ENCODE results near the gene OSBP2. TPM values are rescaled to one million over a fixed set of nuclear protein-coding genes. Genes with fewer than 3 reads are reported as not detected.

Gene OSBP2
- total RNA-seq, 2 experiments from 2014 or later: 0.58 to 0.72 TPM

DNA sequence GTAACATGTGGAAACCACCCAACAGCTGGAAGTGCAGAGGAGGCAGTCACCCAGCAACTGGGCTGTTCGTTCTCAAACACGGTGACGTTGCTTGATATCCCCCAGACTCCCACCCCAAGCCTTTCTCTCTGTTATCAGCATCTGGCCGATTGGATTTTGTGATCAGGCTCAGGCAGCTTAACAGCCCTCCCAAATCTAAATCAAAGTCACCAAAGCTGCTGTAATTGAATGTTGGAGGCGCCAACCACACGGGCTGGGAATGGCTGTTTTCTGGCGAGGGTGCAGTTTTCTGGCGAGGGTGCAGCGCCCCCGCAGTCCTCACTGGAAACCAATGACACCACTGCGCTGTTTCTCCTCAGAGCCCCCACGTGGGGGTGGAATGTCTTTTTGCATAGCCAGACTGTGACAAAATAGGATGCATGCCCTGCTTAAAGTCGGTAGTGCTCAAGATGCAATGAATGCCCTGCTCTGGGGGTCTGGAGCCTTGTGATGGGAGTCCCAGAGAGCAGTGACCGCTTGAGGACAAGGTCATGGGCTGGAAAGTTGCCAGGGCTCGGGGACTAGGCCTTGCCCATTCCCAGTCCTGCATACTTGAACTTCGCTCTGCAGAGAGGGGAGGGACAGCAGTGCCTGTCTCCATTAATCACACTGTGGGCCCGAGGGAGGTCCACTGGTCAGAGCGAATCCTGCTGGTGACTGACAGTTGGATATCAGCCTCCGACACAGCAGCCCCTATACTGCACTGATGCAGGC, 168.6 kb downstream of the OSBP2 start:
- TF ChIP-seq, protein P1, sequence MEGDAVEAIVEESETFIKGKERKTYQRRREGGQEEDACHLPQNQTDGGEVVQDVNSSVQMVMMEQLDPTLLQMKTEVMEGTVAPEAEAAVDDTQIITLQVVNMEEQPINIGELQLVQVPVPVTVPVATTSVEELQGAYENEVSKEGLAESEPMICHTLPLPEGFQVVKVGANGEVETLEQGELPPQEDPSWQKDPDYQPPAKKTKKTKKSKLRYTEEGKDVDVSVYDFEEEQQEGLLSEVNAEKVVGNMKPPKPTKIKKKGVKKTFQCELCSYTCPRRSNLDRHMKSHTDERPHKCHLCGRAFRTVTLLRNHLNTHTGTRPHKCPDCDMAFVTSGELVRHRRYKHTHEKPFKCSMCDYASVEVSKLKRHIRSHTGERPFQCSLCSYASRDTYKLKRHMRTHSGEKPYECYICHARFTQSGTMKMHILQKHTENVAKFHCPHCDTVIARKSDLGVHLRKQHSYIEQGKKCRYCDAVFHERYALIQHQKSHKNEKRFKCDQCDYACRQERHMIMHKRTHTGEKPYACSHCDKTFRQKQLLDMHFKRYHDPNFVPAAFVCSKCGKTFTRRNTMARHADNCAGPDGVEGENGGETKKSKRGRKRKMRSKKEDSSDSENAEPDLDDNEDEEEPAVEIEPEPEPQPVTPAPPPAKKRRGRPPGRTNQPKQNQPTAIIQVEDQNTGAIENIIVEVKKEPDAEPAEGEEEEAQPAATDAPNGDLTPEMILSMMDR (IDR thresholded peaks at IDR 0.05): no peak
- intact Hi-C loops (cut with micrococcal nuclease): no loop called here
- Mint-ChIP-seq H3K4me3 (no peak overlapping the region), H3K4me1 (ENCODE audit: low read depth) (peaks cover 1% of the 10 kb centered on the region), H3K27ac (no peak overlapping the region), H3K36me3 (ENCODE audit: low read depth) (no peaks in the 10 kb centered on the region), H3K9me3 (no peaks in the 10 kb centered on the region), H3K27me3 (no peaks in the 10 kb centered on the region)
- ChIA-PET POLR2A (no interaction called here), CTCF (interaction anchor here (1.1 kb wide), 1 partner anchor 27 kb away, joined by 3 read pairs; no protein-coding TSS in a partner anchor)
- DNase-seq (no peak), ATAC-seq (no peak)

DNA sequence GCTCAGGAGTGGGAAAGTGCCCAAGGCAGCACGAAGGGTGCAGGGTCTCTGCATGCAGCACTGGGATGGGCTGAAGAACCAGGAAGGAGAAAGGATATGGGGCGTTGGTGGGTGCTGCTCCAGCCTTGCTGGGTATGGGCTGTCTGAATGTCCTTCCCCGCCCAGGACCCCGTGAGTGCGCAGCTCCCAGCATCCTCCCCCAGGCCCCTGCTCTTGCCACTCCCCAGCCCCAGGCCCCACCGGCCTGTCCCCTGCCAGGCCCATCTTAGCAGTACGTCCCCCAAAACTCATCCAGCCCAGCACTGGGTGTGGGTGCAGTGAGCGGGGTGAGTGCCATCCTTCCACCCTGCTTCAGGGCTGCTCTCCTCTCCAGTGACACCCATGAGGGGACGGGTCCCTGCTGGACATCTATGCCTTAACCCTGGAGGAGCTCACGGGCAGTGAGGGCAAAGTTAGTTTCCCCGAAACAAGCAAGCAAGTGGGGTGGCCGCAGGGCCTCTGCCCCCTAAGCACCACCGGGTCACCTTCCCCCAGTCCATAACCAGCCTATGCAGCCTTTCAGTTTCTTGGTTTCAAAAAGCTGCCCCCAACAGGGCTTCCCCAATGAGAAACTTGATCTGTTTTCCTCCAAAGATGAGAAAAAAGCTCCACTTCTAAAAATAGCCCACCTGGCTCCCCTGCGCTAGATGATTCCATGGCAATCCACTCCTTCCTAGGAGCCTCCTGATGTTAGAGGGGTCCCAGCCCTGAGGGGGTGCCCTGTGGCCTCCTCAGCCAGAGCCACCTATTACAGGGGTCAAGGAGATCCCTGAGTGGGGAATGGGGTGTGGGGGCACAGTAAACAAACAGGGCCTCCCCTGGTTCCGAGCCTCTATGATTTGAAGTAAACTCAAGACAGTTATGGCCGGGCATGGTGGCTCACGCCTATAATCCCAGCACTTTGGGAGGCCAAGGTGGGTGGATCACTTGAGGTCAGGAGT, 170.1 kb downstream of the OSBP2 start:
- TF ChIP-seq, protein P1 (IDR thresholded peaks at IDR 0.05): no peak
- Mint-ChIP-seq H3K27me3 (no peaks in the 10 kb centered on the region), H3K4me3 (no peak overlapping the region), H3K36me3 (ENCODE audit: low read depth) (no peaks in the 10 kb centered on the region), H3K4me1 (ENCODE audit: low read depth) (peaks cover 4% of the 10 kb centered on the region), H3K27ac (no peak overlapping the region), H3K9me3 (no peaks in the 10 kb centered on the region)
- intact Hi-C loops (cut with micrococcal nuclease): no loop called here
- ATAC-seq: no peak
- no peak for DNase-seq
- ChIA-PET CTCF (interaction anchor here (1.1 kb wide), 1 partner anchor 26 kb away, joined by 3 read pairs; no protein-coding TSS in a partner anchor), POLR2A (no interaction called here)

DNA sequence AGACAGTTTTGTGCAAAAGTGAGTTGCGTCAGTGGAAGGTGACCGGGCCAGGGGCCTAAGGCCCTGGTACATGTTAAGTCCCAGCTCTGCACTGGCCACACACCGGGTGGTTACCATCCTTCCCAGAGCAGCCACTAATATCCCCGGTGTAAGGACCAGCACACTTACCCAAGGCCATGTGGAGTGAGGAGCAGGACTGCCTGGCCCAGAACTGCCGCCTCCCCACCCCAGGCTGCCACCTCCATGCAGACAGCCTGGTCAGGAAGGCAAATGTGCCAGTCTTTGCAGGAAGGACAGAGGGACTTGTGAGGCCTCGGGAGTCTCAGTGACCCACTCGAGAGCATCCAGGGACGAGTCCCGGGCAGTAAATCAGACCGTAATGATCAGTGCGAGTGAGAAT, 171.0 kb downstream of the OSBP2 start:
- Mint-ChIP-seq H3K27ac (no peak overlapping the region), H3K4me1 (ENCODE audit: low read depth) (peaks cover 4% of the 10 kb centered on the region), H3K4me3 (no peak overlapping the region), H3K27me3 (no peaks in the 10 kb centered on the region), H3K36me3 (ENCODE audit: low read depth) (no peaks in the 10 kb centered on the region), H3K9me3 (no peaks in the 10 kb centered on the region)
- intact Hi-C loops (cut with micrococcal nuclease): no loop called here
- no peak for DNase-seq
- ChIA-PET POLR2A (no interaction called here), CTCF (interaction anchor here (1.0 kb wide), 1 partner anchor 23 kb away, joined by 3 read pairs; no protein-coding TSS in a partner anchor)
- TF ChIP-seq, protein P1 (IDR thresholded peaks at IDR 0.05): no peak
- ATAC-seq: no peak

DNA sequence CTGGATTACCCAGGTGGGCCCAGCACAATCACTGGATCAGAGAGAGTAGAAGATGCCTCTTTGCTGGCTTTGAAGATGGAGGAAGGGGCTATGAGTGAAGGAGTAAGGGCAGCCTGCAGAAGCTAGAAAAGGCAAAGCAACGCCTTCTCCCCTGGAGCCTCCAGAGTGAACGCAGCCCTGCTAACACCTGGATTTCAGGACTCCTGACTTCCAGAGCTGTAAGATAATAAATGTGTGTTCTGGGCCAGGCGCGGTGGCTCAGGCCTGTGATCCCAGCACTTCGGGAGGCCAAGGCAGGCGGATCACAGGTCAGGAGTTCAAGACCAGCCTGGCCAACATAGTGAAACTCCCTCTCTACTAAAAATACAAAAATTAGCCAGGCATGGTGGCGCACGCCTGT, 171.5 kb downstream of the OSBP2 start:
- Mint-ChIP-seq H3K4me1 (ENCODE audit: low read depth) (peaks cover 4% of the 10 kb centered on the region), H3K27ac (no peak overlapping the region), H3K9me3 (no peaks in the 10 kb centered on the region), H3K27me3 (no peaks in the 10 kb centered on the region), H3K4me3 (no peak overlapping the region), H3K36me3 (ENCODE audit: low read depth) (no peaks in the 10 kb centered on the region)
- ATAC-seq: no peak
- intact Hi-C loops (cut with micrococcal nuclease): no loop called here
- POLR2A ChIA-PET: no interaction called here
- no peak for DNase-seq
- TF ChIP-seq, protein P1 (IDR thresholded peaks at IDR 0.05): no peak
- CTCF ChIA-PET: interaction anchor here (1.0 kb wide), 1 partner anchor 22 kb away, joined by 3 read pairs; no protein-coding TSS in a partner anchor

Measured in activated CD8-positive, alpha-beta T cell treated with anti-CD3 and anti-CD28 coated beads for 36 hours (primary cell).